Panc1 (cell line): ENCODE data around the gene PDE9A. TPM values are rescaled to one million over a fixed set of nuclear protein-coding genes. Genes with fewer than 3 reads are reported as not detected.

ENCODE experiments used
- total RNA-seq: library from RNA; stranded (reverse); gene quantifications from one replicate; pipeline ENCODE4 v1.2.1, GENCODE V29; 2021; ENCODE audit not compliant: unreplicated experiment

Gene PDE9A
- total RNA-seq, 1 experiment from 2014 or later, result 0.72 TPM

Other genes with a start within 250 kb of the PDE9A start
- 0.33 TPM for gene UBASH3A, start 249.7 kb upstream of the PDE9A start, total RNA-seq
- gene RSPH1, start 157.4 kb upstream of the PDE9A start, total RNA-seq, result 0.46 TPM
- 7.7 TPM for gene SLC37A1, start 139.8 kb upstream of the PDE9A start, total RNA-seq
- 36.7 TPM for gene WDR4, start 225.9 kb downstream of the PDE9A start, total RNA-seq
- gene NDUFV3, start 239.7 kb downstream of the PDE9A start, total RNA-seq, result 21.1 TPM